ENCODE measurements around the gene OR5T2.

The OR5T2 gene

DNA sequence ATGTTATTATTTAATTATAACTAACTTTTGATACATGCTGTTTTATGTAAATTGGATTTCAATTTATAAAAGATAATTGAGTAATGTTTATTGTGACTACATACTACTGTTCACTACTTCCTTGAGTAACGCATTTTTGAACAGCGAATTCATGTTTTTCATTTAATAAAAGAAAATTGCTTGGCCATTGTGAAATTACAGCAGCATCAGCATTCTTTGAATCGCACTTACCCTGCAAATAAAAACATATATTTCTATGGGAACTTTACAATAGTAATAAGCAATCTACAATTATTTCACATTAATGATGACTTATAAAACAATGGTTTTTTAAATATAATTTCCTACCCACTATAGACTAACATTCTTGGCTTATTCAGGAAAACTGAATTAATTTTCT is 37.4 kb downstream of the OR5T2 start:
- TF ChIP-seq, protein P1, sequence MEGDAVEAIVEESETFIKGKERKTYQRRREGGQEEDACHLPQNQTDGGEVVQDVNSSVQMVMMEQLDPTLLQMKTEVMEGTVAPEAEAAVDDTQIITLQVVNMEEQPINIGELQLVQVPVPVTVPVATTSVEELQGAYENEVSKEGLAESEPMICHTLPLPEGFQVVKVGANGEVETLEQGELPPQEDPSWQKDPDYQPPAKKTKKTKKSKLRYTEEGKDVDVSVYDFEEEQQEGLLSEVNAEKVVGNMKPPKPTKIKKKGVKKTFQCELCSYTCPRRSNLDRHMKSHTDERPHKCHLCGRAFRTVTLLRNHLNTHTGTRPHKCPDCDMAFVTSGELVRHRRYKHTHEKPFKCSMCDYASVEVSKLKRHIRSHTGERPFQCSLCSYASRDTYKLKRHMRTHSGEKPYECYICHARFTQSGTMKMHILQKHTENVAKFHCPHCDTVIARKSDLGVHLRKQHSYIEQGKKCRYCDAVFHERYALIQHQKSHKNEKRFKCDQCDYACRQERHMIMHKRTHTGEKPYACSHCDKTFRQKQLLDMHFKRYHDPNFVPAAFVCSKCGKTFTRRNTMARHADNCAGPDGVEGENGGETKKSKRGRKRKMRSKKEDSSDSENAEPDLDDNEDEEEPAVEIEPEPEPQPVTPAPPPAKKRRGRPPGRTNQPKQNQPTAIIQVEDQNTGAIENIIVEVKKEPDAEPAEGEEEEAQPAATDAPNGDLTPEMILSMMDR (IDR thresholded peaks at IDR 0.05; ENCODE audit: low read depth, low read length) = no peak
- no peak for DNase-seq (ENCODE audit: extremely low read depth, low read depth)

DNA sequence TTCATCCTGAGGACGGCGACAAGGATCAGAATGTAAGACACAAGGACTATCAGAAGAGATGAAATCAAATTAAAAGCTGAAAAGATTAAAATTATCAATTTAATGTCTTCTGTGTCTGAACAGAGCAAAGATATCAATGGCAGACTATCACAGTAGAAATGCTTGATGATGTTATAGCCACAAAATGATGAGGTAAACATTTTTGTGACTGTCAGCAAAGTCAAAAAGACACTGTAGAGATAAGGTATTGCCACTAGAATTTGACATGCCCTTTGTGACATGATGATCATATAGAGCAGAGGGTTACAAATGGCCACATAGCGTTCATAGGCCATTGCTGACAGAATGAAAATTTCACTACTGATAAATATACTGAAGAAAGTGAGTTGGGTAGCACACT is 45.5 kb downstream of the OR5T2 start:
- TF ChIP-seq, protein P1 (IDR thresholded peaks at IDR 0.05; ENCODE audit: low read depth, low read length) = no peak
- DNase-seq (ENCODE audit: extremely low read depth, low read depth) = no peak

DNA sequence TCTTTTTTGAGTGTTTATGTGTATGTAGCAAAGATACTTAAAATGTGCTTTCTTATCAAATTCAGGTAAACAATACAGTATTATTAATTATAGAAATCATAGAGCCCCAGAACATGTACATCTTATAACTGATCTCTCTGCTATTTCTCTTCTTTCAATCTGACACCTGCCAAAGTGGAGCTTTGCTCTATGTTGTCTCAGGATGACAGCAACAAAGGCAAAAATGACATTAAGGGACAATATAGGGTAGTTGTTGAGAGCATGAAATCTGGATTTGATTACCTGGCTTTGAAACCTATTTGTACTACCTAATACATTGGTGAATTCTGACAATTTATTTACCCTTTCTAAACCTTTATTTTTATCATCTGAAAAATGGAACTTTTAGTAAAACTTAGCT is 50.6 kb downstream of the OR5T2 start:
- no peak for DNase-seq (ENCODE audit: extremely low read depth, low read depth)
- TF ChIP-seq, protein P1 (IDR thresholded peaks at IDR 0.05; ENCODE audit: low read depth, low read length) = no peak
